Right lobe of liver (tissue), 6 donors: Measurements from ENCODE around the gene PDE9A. TPM values are rescaled to one million over a fixed set of nuclear protein-coding genes. Genes with fewer than 3 reads are reported as not detected.

Source experiments
- ATAC-seq, 4 donors: fragments of 200-7000 bp; cut with Tn5 transposase; one replicate each; pipeline ENCODE4 v1.9.1; 2020; ENCODE audit warnings: mild to moderate bottlenecking in 4 of 4, moderate library complexity in 4 of 4
- DNase-seq, 3 donors: peaks; one replicate each; pipeline ENCODE4 v3.0.0-alpha.2; 2020
- H3K27ac ChIP-seq, 3 donors: fragments of 200-600 bp; one replicate each; pipeline ENCODE4 v1.8.0; 2022
- H3K27me3 ChIP-seq, 2 donors: fragments of 200-600 bp; one replicate each; pipeline ENCODE4 v1.8.0; 2022
- H3K36me3 ChIP-seq, 4 donors: fragments of 200-600 bp; sonication (generic) in 1 of 4; one replicate each; pipeline versions ENCODE4 v1.5.1 to v1.8.0; 2017 to 2022; ENCODE audit warnings: control low read depth in 1 of 4
- H3K4me1 ChIP-seq, 4 donors: fragments of 200-600 bp; sonication (generic) in 1 of 4; one replicate each; pipeline versions ENCODE4 v1.5.1 to v1.8.0; 2017 to 2022; ENCODE audit warnings: control low read depth in 1 of 4
- H3K4me3 ChIP-seq, 3 donors: fragments of 200-600 bp; one replicate each; pipeline ENCODE4 v1.8.0; 2022
- H3K9me3 ChIP-seq, 4 donors: fragments of 200-600 bp; sonication (generic) in 1 of 4; one replicate each; pipeline versions ENCODE4 v1.5.1 to v1.8.0; 2017 to 2022; ENCODE audit warnings: control low read depth in 1 of 4
- CTCF ChIP-seq, 4 donors: fragments of 200-600 bp in 3 of 4; fragments of 450-650 bp in 1 of 4; IDR thresholded peaks; one replicate each; pipeline versions ENCODE4 v1.5.1 to v1.8.0; 2016 to 2022; ENCODE audit warnings: antibody characterized with exemption in 4 of 4, mild to moderate bottlenecking in 2 of 4
- POLR2A ChIP-seq: fragments of 450-650 bp; IDR thresholded peaks from one replicate; pipeline ENCODE4 v1.6.1; 2017; ENCODE audit warnings: antibody characterized with exemption, mild to moderate bottlenecking
- WGBS: methylation state at CpG from one replicate; pipeline ENCODE4 v1.1.6; 2018; ENCODE audit warnings: low coverage, low lambda C conversion rate; ENCODE audit not compliant: insufficient coverage; ENCODE audit errors: missing lambda C conversion rate; 5-methylcytosine and 5-hydroxymethylcytosine counted together
- intact Hi-C, 2 donors: fragments of 100-400 bp; cut with DNase I; formaldehyde crosslinking; loops; one replicate each; pipeline versions ENCODE4 v1.11.2 to v1.14.1; 2022
- total RNA-seq, 6 experiments: library from RNA; depleted of rRNA in 2 of 6; stranded (reverse); fragments of >200 nt in 2 of 6; fragmentation: NEBNext Ultra II Directional in 3 of 6; extraction: Animal tissue kit (Norgen Biotek cat#: 25700) in 3 of 6; gene quantifications; one replicate each; pipeline versions ENCODE4 v1.1.0 to v1.2.4, GENCODE V29; 2016 to 2023
- donor health status: DM: no; HTN: yes; CAD: no.
- donor health status: DM: no; HTN: no; CAD: no.
- donor health status: DM: no; HTN: no; CAD: no.
- donor health status: DM: no; HTN: yes; CAD: no.
- donor health status: DM: no; HTN: yes; CAD: no.

Gene PDE9A
- total RNA-seq, 6 experiments from 2014 or later: 1.1 to 5.9 (median 3.3) TPM

- no peaks in the 10 kb centered on the region for H3K36me3 ChIP-seq
- H3K9me3 ChIP-seq: no peaks in the 10 kb centered on the region
- ATAC-seq (no peak), DNase-seq (no peak)
- 87% methylated on average over 3 of the region's 24 CpGs for WGBS
- no peaks in the 10 kb centered on the region for H3K27me3 ChIP-seq
- intact Hi-C loops: no loop called here
- H3K27ac ChIP-seq: no peak overlapping the region
- no peak overlapping the region for H3K4me3 ChIP-seq
- peaks cover 0 to 8% (median 0%) of the 10 kb centered on the region in 4 donors for H3K4me1 ChIP-seq
- TF ChIP-seq CTCF (IDR thresholded peaks at IDR 0.05) (no peak), POLR2A (no peak)
These were observed 103.3 kb downstream of the PDE9A start for GRCh38 chr21:42756580-42757250.

DNA sequence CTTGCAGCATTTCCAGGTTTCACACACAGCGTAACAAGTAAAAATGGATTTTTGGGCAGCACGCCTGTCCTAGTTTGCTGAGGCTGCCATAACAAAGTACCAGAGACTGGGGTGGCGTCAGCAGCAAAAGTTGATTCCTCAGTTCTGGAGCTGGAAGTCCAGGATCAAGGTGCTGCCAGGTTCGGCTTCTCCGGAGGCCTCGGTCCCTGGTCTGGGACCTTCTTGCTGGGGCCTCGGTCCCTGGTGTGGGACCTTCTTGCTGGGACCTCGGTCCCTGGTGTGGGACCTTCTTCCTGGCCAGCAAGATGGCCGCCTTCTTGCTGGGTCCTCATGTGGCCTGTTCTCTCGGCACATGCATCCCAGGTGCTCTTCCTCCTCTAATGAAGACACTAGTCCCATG, 104.0 kb downstream of the PDE9A start:
- no peak overlapping the region for H3K4me3 ChIP-seq
- ATAC-seq: no peak
- TF ChIP-seq CTCF (IDR thresholded peaks at IDR 0.05): no peak
- no peaks in the 10 kb centered on the region for H3K9me3 ChIP-seq
- H3K27ac ChIP-seq: no peak overlapping the region
- DNase-seq: no peak
- no peaks in the 10 kb centered on the region for H3K36me3 ChIP-seq
- WGBS: 100% methylated on average over 4 of the region's 10 CpGs
- intact Hi-C loops: no loop called here
- H3K27me3 ChIP-seq: no peaks in the 10 kb centered on the region
- peaks cover 0 to 8% (median 0%) of the 10 kb centered on the region in 4 donors for H3K4me1 ChIP-seq

DNA sequence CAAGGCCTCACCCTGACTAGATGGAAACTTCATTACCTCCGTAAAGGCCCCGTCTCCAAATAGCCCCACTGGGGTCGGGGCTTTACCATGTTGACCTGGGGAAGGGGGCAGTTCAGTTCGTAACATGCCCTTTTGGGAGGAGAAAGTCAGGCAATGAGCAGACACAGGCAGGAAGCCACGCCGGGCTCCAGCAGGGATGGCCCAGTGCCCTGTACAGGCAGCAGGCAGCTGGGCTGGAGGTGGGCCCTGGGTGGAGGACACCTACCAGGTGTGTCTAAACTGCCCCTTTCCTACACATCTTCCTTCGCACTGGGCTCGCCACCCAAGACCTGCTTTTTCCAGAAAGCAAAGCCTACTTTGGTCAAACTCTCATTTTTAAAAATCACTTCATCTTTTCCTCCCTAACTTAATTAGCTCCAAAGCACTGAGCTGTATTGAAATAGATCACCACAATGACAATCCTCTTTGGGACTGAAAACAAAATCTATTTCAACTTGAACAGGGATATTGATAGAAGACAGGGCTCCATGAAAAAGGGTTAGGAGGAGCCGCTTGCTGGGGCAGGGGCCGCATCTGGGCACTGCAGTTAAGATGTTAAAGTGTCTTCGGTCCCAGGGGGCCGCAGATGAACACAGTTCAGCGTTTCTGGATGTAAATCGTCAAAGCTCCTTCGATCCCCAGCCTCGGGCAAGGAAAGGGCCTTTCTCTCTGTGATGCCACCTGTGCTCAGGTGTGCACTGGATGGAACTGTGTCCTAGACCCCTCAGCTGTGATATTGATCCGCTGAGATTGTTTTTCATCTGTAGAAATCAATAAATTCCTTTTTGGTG, 104.6 kb downstream of the PDE9A start:
- ATAC-seq (no peak), DNase-seq (no peak)
- Histone ChIP-seq H3K4me1 (peaks cover 0 to 8% (median 0%) of the 10 kb centered on the region in 4 donors), H3K4me3 (no peak overlapping the region), H3K9me3 (no peaks in the 10 kb centered on the region), H3K36me3 (no peaks in the 10 kb centered on the region), H3K27ac (no peak overlapping the region), H3K27me3 (no peaks in the 10 kb centered on the region)
- no peak for TF ChIP-seq CTCF (IDR thresholded peaks at IDR 0.05)
- TF ChIP-seq POLR2A: no peak
- intact Hi-C loops: no loop called here
- WGBS: 85% methylated on average over 12 of the region's 17 CpGs

DNA sequence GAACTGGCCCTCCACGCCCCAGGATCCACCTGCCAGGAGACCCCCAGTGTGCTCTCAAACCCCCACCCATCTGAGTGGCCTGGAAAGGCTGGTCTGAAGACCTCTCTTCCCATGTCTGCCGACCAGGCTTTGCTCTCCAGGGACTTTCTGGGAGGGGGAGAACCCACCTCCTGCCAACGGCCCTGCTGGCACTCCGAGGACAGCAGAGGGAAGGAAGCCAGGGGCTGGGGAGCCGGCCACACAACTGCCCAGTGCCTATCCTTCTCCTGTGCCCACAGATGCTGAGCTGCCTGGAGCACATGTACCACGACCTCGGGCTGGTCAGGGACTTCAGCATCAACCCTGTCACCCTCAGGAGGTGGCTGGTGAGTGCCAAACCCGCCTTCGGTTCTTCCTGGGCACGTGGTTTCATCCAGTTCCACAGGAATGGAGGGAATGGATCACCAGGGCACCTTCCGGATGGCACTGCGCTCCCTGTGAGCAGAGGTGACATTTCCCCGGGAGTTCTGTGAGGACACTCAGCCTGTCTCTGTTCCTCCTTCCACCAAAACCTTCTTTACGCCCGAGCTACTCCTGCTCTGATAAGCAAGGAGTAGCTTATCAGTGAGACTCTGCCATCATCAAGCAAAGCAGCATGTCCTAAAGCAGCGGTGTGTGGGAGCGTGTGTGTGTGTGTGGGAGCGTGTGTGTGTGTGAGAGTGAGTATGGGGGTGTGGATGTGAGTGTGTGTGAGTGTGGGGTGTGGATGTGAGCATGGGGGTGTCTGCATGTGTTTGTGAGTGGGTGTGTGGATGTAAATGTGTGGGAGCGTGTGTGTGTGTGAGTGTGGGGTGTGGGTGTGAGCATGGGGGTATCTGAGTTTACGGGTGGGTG, 105.5 kb downstream of the PDE9A start:
- no peaks in the 10 kb centered on the region for H3K36me3 ChIP-seq
- H3K27me3 ChIP-seq: no peaks in the 10 kb centered on the region
- no peak for DNase-seq
- intact Hi-C loops: no loop called here
- TF ChIP-seq CTCF (IDR thresholded peaks at IDR 0.05): no peak
- TF ChIP-seq POLR2A: no peak
- no peak overlapping the region for H3K4me3 ChIP-seq
- peaks cover 0 to 8% (median 0%) of the 10 kb centered on the region in 4 donors for H3K4me1 ChIP-seq
- ATAC-seq: no peak
- H3K27ac ChIP-seq: no peak overlapping the region
- H3K9me3 ChIP-seq: no peaks in the 10 kb centered on the region
- 77% methylated on average over 10 of the region's 20 CpGs for WGBS
